Vagina (tissue), 2 donors: ENCODE results near the gene NDST1.

Source experiments
- CTCF ChIP-seq, 3 experiments: fragments of 450-650 bp in 2 of 3; fragments of 200-600 bp in 1 of 3; sonication (generic) in 1 of 3; IDR thresholded peaks; one replicate each; pipeline ENCODE4 v1.5.1; 2017 to 2019; ENCODE audit warnings: antibody characterized with exemption in 3 of 3, mild to moderate bottlenecking in 2 of 3, moderate library complexity in 2 of 3
- POLR2A ChIP-seq, 2 donors: fragments of 450-650 bp; IDR thresholded peaks; one replicate each; pipeline ENCODE4 v1.6.1; 2017; ENCODE audit warnings: antibody characterized with exemption in 2 of 2, mild to moderate bottlenecking in 2 of 2, moderate library complexity in 2 of 2
- POLR2AphosphoS5 ChIP-seq, 2 donors: sonication (generic); formaldehyde crosslinking; IDR thresholded peaks; one replicate each; pipeline ENCODE4 v1.9.0; 2017; ENCODE audit warnings: antibody characterized with exemption in 2 of 2, mild to moderate bottlenecking in 2 of 2, low read depth in 1 of 2; ENCODE audit not compliant: insufficient read depth in 1 of 2

GRCh38 chr5:150488519-150489359 is 19.2 kb upstream of the NDST1 start:
- TF ChIP-seq CTCF (IDR thresholded peaks at IDR 0.05) (no peak), POLR2AphosphoS5 (IDR thresholded peaks at IDR 0.05; ENCODE audit: insufficient read depth in 1 of 2, low read depth in 1 of 2) (peak in 1 of 2 donors; percentile 50), POLR2A (IDR thresholded peaks at IDR 0.05) (no peak)
